T-helper 1 cell treated with Interleukin-12 subunit alpha and Interleukin-12 subunit beta and Interleukin-4 antibody, amounts not matched to agents 30 ng/mL and 1 ng/mL, for 36 hours (primary cell): ENCODE data around the gene KRT35. TPM values are rescaled to one million over a fixed set of nuclear protein-coding genes. Genes with fewer than 3 reads are reported as not detected.

Experiments
- intact Hi-C: fragments of 100-400 bp; cut with micrococcal nuclease; formaldehyde crosslinking; loops from one replicate; pipeline ENCODE4 v1.15.1; 2024
- total RNA-seq: library from RNA; stranded (reverse); gene quantifications from 2 replicates; pipeline ENCODE4 v1.2.3, GENCODE V29; 2022

Gene KRT35
- total RNA-seq, 1 donor from 2014 or later = not detected

DNA sequence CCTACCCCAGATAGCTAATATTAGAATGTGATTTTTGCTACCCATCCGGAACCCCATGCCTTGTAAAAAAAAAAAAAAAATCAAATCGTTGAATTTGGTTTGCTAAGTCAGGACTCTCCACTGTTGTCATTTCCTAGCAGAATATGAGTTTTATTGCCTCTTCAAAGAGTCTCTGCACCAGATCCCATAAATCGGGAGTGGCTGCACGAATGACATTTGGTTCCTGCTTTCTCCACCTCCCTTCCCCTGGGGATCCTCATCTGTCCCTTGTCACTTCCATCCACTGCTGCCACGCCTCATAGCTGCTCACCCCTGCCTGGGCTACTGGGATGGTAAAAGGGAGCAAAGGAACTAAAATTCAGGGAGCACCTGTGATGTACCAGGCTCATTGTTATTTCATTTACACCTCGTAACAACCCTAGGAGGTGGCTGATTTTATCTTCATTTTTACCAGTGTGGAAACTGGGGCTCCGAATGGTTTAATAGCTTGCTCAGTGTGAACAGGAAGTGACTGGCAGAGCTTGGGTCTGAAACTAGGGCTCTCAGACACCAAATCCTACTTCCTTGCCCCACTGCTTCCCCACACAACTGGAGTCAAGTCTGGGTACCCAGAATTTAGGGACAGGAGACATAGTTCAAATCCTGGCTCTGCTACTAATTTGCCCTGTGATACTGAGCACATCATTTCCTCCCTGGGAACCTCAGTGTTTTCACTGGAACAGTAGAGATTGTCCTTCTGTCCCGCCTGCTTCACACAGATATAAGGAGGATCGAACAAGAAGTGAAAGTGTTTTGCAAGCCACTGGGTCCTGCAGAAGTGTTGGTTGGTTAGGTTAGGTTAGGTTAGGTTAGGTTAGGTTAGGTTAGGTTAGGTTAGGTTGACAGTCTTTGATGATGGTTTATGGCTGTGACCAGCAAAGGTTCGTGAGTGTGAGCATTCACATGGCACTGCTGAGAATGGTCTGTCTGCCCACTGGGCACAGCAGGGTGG is 9.3 kb upstream of the KRT35 start:
- intact Hi-C loops = no loop called here

DNA sequence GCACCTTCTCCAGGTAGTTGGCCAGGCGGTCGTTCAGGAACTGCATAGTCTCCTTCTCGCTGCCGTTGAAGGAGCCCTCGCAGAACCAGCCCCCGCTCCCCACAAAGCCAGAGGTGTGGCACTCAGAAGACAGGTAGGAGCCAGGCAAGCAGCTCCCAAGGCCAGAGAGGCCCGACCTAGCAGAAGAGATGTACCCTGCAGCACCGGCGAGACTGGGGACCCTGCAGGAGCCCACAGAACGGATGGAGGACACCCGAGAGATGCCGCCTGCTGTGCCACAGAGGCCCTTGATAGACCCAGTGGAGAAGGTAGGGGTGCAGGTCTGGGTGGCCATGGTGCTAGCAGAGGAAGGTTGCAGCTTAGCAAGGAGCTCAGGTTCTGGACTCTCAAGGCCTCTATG is 8.6 kb upstream of the KRT35 start, which contains the start of gene KRT36:
Gene KRT36 (minus strand): TSS at position 380 of the 400 bp plus-strand sequence. CDS start 46 bp downstream, at position 334.
- intact Hi-C loops = no loop called here

- intact Hi-C loops = no loop called here
These were observed 6.0 kb upstream of the KRT35 start for GRCh38 chr17:41486809-41487530.

DNA sequence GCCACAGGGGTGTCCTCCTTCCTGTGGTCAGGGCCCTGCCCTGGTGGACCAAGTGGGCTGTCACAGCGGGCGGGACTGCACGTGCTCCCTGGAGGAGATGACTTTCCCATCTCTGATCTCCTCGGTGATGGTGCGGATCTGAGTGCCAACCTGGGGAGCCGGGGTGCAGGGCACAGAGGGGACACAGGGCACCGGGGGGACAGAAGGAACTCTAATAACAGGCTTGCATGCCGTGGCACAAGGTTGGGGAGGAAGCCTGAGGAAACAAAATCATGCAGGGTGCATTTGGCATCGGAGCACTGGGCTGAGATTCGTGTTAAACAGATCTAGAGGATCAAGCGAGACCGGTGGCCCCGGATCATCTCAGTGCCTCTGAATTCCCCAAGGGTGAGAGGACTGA is 5.4 kb upstream of the KRT35 start:
- intact Hi-C loops = no loop called here

DNA sequence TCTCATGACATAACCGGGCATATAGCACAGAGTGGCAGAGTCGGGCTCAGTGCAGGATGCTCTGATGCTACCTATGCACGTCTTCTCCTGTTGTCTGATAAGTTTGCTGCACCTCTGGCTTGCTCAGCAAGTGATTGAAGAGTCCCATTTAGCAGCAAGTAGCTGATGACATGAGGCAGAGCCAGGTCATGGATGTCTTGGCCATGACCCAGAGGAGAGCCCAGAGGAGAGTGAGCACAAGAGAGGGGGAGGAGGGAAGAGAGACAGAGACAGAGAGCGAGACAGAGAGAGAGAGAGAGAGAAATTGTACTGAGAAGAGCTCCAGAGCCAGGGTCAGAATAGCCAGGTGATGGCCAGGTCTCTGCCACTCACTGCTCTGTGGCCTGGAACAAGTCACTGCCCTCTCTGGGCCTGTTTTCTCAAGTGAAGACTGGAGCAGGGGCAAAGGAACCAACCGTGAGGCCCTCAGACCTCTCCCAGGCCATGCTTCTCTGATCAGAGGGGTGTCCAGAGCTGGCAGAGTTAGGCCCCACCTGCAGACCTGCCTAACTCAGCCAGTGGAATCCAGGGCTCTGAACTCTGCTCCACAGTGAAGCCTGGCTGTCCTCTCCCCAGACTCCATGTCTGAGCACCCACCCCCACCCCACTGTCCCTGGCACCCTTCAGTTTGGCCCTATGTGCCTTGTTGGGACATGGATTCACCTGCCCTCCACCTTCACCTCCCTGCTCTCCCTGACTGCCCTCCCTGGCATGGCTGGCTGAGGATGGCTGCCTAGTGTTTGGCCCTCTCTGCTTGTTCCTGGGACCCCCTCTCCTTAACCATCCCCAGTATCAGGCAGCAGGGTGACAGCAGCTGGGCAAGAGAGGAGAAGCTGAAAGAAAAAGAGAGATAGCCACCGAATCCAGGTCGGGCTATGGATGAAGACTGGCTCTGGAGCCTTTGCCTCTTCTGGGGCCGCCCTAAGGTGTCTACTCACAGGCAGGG is 4.3 kb upstream of the KRT35 start:
- intact Hi-C loops = no loop called here

- intact Hi-C loops = no loop called here
These were observed 3.3 kb upstream of the KRT35 start for GRCh38 chr17:41483991-41484826.

- intact Hi-C loops = no loop called here
These were observed 2.6 kb upstream of the KRT35 start for GRCh38 chr17:41483531-41483930.

GRCh38 chr17:41480581-41480980 is 370 bp downstream of the KRT35 start:
- intact Hi-C loops = no loop called here

- intact Hi-C loops = no loop called here
These were observed 815 bp downstream of the KRT35 start for GRCh38 chr17:41480136-41480535.

DNA sequence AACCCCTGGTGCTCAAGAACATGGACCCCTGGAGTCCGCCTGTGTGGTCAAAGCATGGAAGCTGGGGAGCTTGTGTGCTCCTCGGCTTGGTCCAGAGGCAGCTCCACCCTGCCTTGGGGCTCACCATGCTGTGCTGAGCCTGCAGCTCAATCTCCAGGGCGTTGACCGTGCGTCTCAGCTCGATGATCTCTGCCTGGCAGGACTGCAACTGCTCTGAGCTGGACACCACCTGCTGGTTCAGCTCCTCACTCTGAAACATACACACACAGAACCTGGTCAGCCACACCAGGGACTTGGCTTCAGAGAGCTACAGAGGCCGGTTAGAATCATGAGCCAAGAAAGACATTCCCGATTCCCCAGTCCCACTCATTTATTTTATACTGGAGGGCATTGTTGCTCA is 2.7 kb downstream of the KRT35 start:
- intact Hi-C loops = no loop called here

DNA sequence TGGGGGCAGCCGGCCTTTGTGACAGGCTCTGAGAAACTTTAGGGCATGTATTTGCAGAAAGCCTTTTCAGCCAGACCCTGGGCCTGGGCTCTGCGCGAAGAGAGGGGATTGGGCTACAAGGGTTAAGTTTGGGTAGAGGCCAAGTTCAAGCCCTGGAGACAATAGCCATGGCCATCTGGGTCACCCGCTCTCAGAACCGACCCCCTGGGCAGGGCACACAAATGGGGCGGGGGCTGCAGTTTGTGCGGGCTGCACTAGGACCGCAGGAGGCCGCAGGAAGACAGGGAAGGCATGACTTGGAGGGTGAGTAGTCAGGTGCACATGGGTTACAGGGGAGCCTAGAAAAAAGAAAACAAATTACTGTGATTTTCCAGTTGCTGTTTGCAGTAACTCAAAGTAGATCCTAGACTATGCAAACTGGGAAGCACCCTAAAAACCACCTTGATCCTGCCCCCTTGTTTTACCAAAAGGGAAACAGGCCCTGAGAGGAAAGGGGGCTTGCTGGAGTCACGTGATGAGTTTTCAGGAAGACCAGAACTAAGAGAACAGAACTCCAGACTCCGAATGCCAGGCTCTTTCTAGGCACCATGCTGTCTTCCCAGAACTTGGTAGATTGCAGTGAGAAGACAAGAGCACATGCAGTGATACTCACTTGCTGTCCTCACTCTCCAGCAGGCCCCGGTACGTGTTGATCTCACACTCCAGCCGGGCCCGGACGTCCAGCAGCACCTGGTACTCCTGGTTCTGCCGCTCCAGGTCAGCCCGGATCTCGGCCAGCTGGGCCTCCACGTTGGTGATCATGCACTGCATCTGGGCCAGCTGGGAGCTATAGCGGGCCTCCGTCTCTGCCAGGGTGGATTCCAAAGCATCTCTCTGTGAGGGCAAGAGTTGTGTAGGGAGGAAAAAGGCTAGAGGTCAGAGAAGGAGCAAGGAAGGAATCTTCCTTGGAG is 3.8 kb downstream of the KRT35 start:
- intact Hi-C loops = no loop called here

GRCh38 chr17:41475421-41475820 is 5.5 kb downstream of the KRT35 start:
- intact Hi-C loops = no loop called here

DNA sequence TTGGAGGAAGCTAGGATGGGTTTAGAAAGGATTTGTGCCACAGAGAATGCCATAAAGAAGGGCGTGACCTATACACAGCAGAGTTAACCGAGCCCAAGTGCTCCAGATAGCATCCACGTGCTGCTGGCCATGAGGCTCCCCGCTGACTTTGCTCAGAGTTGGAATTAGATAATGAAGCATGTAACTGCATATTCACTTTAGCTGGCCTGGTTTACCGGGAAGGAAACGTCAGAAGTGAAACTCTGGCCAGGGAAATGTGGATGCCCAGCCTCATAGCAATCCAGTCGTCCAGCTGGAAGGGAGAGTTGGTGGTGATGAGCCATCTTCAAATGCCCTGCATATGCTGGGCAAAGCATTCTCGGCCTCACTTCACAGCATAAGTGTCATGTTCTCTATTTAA is 6.1 kb downstream of the KRT35 start:
- intact Hi-C loops = no loop called here

- intact Hi-C loops = no loop called here
These were observed 12.6 kb downstream of the KRT35 start for GRCh38 chr17:41468346-41468745.

GRCh38 chr17:41467561-41467960 is 13.4 kb downstream of the KRT35 start:
- intact Hi-C loops = no loop called here

- intact Hi-C loops = no loop called here
These were observed 14.0 kb downstream of the KRT35 start, which contains the start of gene KRT32 for GRCh38 chr17:41466988-41467387. Gene KRT32, minus strand, starts transcription at chr17:41467386. Its CDS starts 61 bp downstream, at chr17:41467325.

DNA sequence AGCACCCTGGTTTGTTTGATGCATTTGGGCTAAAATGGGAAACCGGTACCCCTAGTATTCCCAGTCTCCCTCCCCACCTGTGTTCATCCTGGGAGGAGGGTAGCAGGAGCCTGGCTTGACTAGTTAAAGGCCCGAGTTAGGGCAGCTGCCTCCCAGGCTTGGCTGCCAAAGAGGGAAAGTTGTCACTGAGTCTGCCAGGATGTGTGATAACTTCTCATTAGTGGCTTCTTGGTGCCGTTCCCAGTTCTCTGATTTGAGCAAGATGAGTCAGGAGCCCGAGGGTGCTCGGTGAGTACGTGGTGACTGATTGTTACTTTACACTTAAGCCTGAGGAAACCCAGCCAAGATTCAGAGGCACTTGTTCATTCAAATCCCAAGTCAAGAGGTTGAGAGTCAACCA is 16.3 kb downstream of the KRT35 start:
- intact Hi-C loops = no loop called here

- intact Hi-C loops = no loop called here
These were observed 16.8 kb downstream of the KRT35 start for GRCh38 chr17:41464173-41464572.

DNA sequence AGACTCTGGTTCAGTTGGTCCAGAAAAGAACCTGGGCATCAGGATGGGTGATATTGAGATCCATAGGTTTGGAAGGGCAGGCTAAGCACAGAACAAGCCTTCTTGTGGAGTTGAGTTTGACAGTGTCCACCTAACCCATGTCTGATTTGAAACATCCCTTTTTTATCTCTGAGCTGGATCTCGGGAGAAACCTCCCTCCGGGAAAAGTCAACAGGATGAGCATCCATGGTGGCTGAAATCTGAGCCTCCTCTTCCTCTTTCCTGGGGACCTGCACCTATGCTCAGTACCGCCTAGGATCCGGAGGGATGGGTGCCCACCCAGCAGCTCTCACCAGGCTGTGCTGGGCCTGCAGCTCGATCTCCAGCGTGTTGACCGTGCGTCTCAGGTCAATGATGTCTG is 17.2 kb downstream of the KRT35 start:
- intact Hi-C loops = no loop called here
